OCI-LY1 (cell line): ENCODE measurements around the gene GMDS.

Experiments
- CTCF ChIP-seq: fragments of 200-600 bp; sonication (generic), shearing (Covaris generic); IDR thresholded peaks from 2 replicates; pipeline ENCODE4 v1.5.1; 2017; ENCODE audit warnings: mild to moderate bottlenecking, antibody characterized with exemption, low read length, moderate library complexity, mixed read lengths
- EZH2 ChIP-seq: fragments of 200-600 bp; sonication (generic), shearing (Covaris generic); IDR thresholded peaks from 2 replicates; pipeline ENCODE4 v1.8.0; 2017; ENCODE audit warnings: borderline replicate concordance, mixed run types, mild to moderate bottlenecking, antibody characterized with exemption, low read length, moderate library complexity, mixed read lengths

GRCh38 chr6:1598433-1598832, 647.0 kb downstream of the GMDS start:
- TF ChIP-seq CTCF (no peak), EZH2 (no peak)
